ENCODE measurements around the gene PPP2R5C. TPM values are rescaled to one million over a fixed set of nuclear protein-coding genes. Genes with fewer than 3 reads are reported as not detected.

Gene PPP2R5C
- total and polyA plus RNA-seq, 9 of the 15 experiments (the other 6 are each of a cell fraction or from before 2014, with no cell fraction given), result 284 to 617 (median 395) TPM

DNA sequence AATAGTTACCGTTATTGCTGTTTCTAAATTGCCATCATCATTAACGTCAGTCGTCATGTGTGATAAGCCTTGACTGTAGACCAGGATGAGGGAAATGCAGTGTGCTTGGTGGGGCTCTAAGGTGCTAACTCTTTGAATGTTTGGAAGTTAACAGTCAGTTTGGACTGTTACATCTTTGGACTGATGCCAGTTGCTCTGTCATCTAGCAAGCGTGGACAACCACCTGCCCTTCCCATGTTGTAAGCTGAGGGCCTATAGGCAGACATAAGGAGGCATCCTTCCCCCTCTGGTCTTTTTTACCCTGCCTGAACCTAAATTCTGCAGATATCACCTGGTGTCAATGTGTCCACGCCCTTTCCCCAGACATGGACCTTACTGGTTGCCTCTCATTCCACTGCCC, 94.4 kb downstream of the PPP2R5C start:
- 53% methylated on average over 5 of the region's 5 CpGs for WGBS (ENCODE audit: insufficient coverage, low coverage, missing lambda C conversion rate)
- peaks cover 74% of the 10 kb centered on the region for H3K79me2 ChIP-seq (ENCODE audit: control insufficient read depth, insufficient read depth, low read length)
- peak; percentile 64 for TF ChIP-seq NFIC (IDR thresholded peaks at IDR 0.05)
- TF ChIP-seq MAFF (IDR thresholded peaks at IDR 0.05; ENCODE audit: low read length), result no peak
- H3K9me1 ChIP-seq (ENCODE audit: control insufficient read depth, insufficient read depth, low read length), result peaks cover 2% of the 10 kb centered on the region
- H3K4me3 ChIP-seq, result no peak overlapping the region
- intact Hi-C loops (cut with micrococcal nuclease), result no loop called here
- H4K20me1 ChIP-seq (replicated peaks; ENCODE audit: control insufficient read depth, insufficient read depth, low read length), result peaks cover 10% of the 10 kb centered on the region; the same call in 1 of the 2 replicates
- peak in 1 of 4 experiments; percentile 22 for DNase-seq (ENCODE audit: extremely low read depth in 1 of 4, low spot score in 3 of 4)
- H3K9me3 ChIP-seq (replicated peaks; ENCODE audit: control insufficient read depth, insufficient read depth, low read depth, low read length), result no peaks in the 10 kb centered on the region
- ChIA-PET CTCF (ENCODE audit: low intra/inter-chr PET ratio) (no interaction called here), POLR2A (interaction anchor here (1.4 kb wide), 1 partner anchor 11 kb away, joined by 4 read pairs; no protein-coding TSS in a partner anchor)
- H3K27ac ChIP-seq (ENCODE audit: extremely low read depth, low read depth, low read length), result no peak overlapping the region
- no TSS peak for BruUV-seq (replicated peaks)
- H3K4me2 ChIP-seq (ENCODE audit: insufficient read depth, low read length), result no peak overlapping the region
- no peak overlapping the region for H3K9ac ChIP-seq (ENCODE audit: insufficient read depth in 1 of 2, low read depth in 2 of 2, low read length in 2 of 2)
- ATAC-seq, result peak; percentile 32; the same call in 1 of the 3 replicates
- FAIRE-seq, result no peak
- peaks cover 73% of the 10 kb centered on the region for H3K36me3 ChIP-seq (ENCODE audit: control insufficient read depth, insufficient read depth, low read length)
- no peak overlapping the region for H2AFZ ChIP-seq (ENCODE audit: low read depth, low read length)
- peaks cover 0 to 14% of the 10 kb centered on the region in 2 experiments; a peak in 3 of 5 replicates for H3K4me1 ChIP-seq (replicated peaks in 1 of 2; ENCODE audit: control insufficient read depth in 2 of 2, insufficient read depth in 2 of 2, low read length in 2 of 2)
- H3K27me3 ChIP-seq (ENCODE audit: control insufficient read depth in 2 of 2, insufficient read depth in 2 of 2, low read length in 2 of 2), result no peaks in the 10 kb centered on the region
- in situ Hi-C loops (cut with MboI), result no loop called here

DNA sequence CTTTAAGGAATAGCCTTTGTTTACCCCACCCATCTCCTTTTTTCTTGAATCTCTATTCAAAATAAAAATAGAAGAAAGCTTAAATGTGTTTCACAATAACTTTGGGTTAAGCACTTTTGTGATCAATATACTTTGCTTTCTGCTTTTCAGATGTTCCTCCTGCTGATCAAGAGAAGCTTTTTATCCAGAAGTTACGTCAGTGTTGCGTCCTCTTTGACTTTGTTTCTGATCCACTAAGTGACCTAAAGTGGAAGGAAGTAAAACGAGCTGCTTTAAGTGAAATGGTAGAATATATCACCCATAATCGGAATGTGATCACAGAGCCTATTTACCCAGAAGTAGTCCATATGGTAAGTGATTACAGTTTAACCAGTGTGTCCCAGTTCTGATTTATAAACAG, 95.0 kb downstream of the PPP2R5C start:
- intact Hi-C loops (cut with micrococcal nuclease), result no loop called here
- BruUV-seq (replicated peaks), result no TSS peak
- FAIRE-seq, result no peak
- Histone ChIP-seq H3K79me2 (ENCODE audit: control insufficient read depth, insufficient read depth, low read length) (peaks cover 68% of the 10 kb centered on the region), H2AFZ (ENCODE audit: low read depth, low read length) (no peak overlapping the region), H3K9me3 (replicated peaks; ENCODE audit: control insufficient read depth, insufficient read depth, low read depth, low read length) (no peaks in the 10 kb centered on the region), H3K36me3 (ENCODE audit: control insufficient read depth, insufficient read depth, low read length) (peaks cover 79% of the 10 kb centered on the region), H3K4me3 (no peak overlapping the region), H3K27ac (ENCODE audit: extremely low read depth, low read depth, low read length) (no peak overlapping the region), H3K27me3 (ENCODE audit: control insufficient read depth in 2 of 2, insufficient read depth in 2 of 2, low read length in 2 of 2) (no peaks in the 10 kb centered on the region), H3K4me1 (replicated peaks in 1 of 2; ENCODE audit: control insufficient read depth in 2 of 2, insufficient read depth in 2 of 2, low read length in 2 of 2) (peaks cover 0 to 14% of the 10 kb centered on the region in 2 experiments; a peak in 3 of 5 replicates), H3K4me2 (ENCODE audit: insufficient read depth, low read length) (no peak overlapping the region), H3K9ac (ENCODE audit: insufficient read depth in 1 of 2, low read depth in 2 of 2, low read length in 2 of 2) (no peak overlapping the region), H4K20me1 (replicated peaks; ENCODE audit: control insufficient read depth, insufficient read depth, low read length) (peaks cover 4% of the 10 kb centered on the region; the same call in 1 of the 2 replicates), H3K9me1 (ENCODE audit: control insufficient read depth, insufficient read depth, low read length) (no peaks in the 10 kb centered on the region)
- ChIA-PET POLR2A (interaction anchor here (0.6 to 1.4 kb wide), 2 partner anchors 10 to 246 kb away, joined by 3 to 4 read pairs; no protein-coding TSS in a partner anchor), CTCF (ENCODE audit: low intra/inter-chr PET ratio) (no interaction called here)
- in situ Hi-C loops (cut with MboI), result no loop called here
- DNase-seq (ENCODE audit: extremely low read depth in 1 of 4, low spot score in 3 of 4), result no peak
- ATAC-seq, result no peak
- WGBS (ENCODE audit: insufficient coverage, low coverage, missing lambda C conversion rate), result 82% methylated on average over 4 of the region's 4 CpGs
- TF ChIP-seq ETV5 (CRISPR knock-in tag; IDR thresholded peaks at IDR 0.05; ENCODE audit: low read depth), result no peak
- no peak for TF ChIP-seq LCOR (CRISPR knock-in tag; IDR thresholded peaks at IDR 0.05)
- TF ChIP-seq, protein P1, sequence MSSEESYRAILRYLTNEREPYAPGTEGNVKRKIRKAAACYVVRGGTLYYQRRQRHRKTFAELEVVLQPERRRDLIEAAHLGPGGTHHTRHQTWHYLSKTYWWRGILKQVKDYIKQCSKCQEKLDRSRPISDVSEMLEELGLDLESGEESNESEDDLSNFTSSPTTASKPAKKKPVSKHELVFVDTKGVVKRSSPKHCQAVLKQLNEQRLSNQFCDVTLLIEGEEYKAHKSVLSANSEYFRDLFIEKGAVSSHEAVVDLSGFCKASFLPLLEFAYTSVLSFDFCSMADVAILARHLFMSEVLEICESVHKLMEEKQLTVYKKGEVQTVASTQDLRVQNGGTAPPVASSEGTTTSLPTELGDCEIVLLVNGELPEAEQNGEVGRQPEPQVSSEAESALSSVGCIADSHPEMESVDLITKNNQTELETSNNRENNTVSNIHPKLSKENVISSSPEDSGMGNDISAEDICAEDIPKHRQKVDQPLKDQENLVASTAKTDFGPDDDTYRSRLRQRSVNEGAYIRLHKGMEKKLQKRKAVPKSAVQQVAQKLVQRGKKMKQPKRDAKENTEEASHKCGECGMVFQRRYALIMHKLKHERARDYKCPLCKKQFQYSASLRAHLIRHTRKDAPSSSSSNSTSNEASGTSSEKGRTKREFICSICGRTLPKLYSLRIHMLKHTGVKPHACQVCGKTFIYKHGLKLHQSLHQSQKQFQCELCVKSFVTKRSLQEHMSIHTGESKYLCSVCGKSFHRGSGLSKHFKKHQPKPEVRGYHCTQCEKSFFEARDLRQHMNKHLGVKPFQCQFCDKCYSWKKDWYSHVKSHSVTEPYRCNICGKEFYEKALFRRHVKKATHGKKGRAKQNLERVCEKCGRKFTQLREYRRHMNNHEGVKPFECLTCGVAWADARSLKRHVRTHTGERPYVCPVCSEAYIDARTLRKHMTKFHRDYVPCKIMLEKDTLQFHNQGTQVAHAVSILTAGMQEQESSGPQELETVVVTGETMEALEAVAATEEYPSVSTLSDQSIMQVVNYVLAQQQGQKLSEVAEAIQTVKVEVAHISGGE (CRISPR knock-in tag; IDR thresholded peaks at IDR 0.05), result no peak
- TF ChIP-seq MCM3 (IDR thresholded peaks at IDR 0.05), result no peak
- TF ChIP-seq HDAC1 (IDR thresholded peaks at IDR 0.05), result no peak
